MM.1S (cell line): ENCODE results near the gene KDF1.

Experiments used
- CTCF ChIP-seq: fragments of 300-600 bp; sonication (generic); IDR thresholded peaks from 2 replicates; pipeline ENCODE4 v1.5.1; 2016; ENCODE audit warnings: antibody characterized with exemption, low read length, mixed read lengths
- EZH2 ChIP-seq: fragments of 300-600 bp; sonication (generic); optimal IDR thresholded peaks from 2 replicates; pipeline ENCODE3; 2017; ENCODE audit warnings: low read depth, mild to moderate bottlenecking, antibody characterized with exemption, low read length, mixed read lengths
- EZH2phosphoT487 ChIP-seq: fragments of 300-600 bp; sonication (generic); IDR thresholded peaks from 2 replicates; pipeline ENCODE4 v1.6.1; 2018; ENCODE audit warnings: antibody characterized with exemption, low read length

GRCh38 chr1:27003745-27004470 is 43.6 kb upstream of the KDF1 start:
- TF ChIP-seq CTCF, result no peak
- TF ChIP-seq EZH2, result no peak
- TF ChIP-seq EZH2phosphoT487, result no peak
